Mesendoderm (in vitro differentiated cells): ENCODE results near the gene BRCC3.

Source experiments
- DNase-seq: peaks from one replicate; pipeline ENCODE4 v3.0.0; 2013
- H2AK5ac ChIP-seq: 2 replicates; pipeline ENCODE4 v1.6.1; 2013; ENCODE audit warnings: low read length, inconsistent platforms
- H2BK120ac ChIP-seq: 2 replicates; pipeline ENCODE4 v1.6.1; 2013; ENCODE audit warnings: low read depth, mild to moderate bottlenecking, low read length, moderate library complexity, mixed read lengths
- H2BK15ac ChIP-seq: replicated peaks from 2 replicates; pipeline ENCODE4 v1.6.1; 2013; ENCODE audit warnings: low read depth, mild to moderate bottlenecking, moderate library complexity
- H2BK5ac ChIP-seq: 2 replicates; pipeline ENCODE4 v1.6.1; 2013; ENCODE audit warnings: low read length, inconsistent platforms
- H3K18ac ChIP-seq: 2 replicates; pipeline ENCODE4 v1.6.1; 2013; ENCODE audit warnings: mild to moderate bottlenecking, low read length, mixed read lengths
- H3K23ac ChIP-seq: one replicate; pipeline ENCODE4 v1.6.1; 2013; ENCODE audit warnings: low read length
- H3K27ac ChIP-seq: 2 replicates; pipeline ENCODE4 v1.5.1; 2013; ENCODE audit warnings: low read depth, mild to moderate bottlenecking, inconsistent platforms, low read length, moderate library complexity
- H3K27me3 ChIP-seq: 2 replicates; pipeline ENCODE4 v1.6.1; 2013; ENCODE audit warnings: low read length, control low read depth, mild to moderate bottlenecking, inconsistent platforms; ENCODE audit not compliant: insufficient read depth, poor library complexity
- H3K36me3 ChIP-seq: 2 replicates; pipeline ENCODE4 v1.6.1; 2013; ENCODE audit warnings: low read length, inconsistent platforms; ENCODE audit not compliant: control insufficient read depth, insufficient read depth
- H3K4ac ChIP-seq: one replicate; pipeline ENCODE4 v1.6.1; 2013; ENCODE audit warnings: low read depth, mild to moderate bottlenecking, low read length, moderate library complexity
- H3K4me1 ChIP-seq: 2 replicates; pipeline ENCODE4 v1.6.1; 2013; ENCODE audit warnings: low read depth, low read length, inconsistent platforms; ENCODE audit not compliant: control insufficient read depth
- H3K4me2 ChIP-seq: 2 replicates; pipeline ENCODE4 v1.6.1; 2013; ENCODE audit warnings: low read length
- H3K4me3 ChIP-seq: 2 replicates; pipeline ENCODE4 v1.5.1; 2013; ENCODE audit warnings: mild to moderate bottlenecking, low read length
- H3K56ac ChIP-seq: one replicate; pipeline ENCODE4 v1.6.1; 2013; ENCODE audit warnings: low read length
- H3K79me1 ChIP-seq: 2 replicates; pipeline ENCODE4 v1.6.1; 2013; ENCODE audit warnings: low read length, inconsistent platforms
- H3K79me2 ChIP-seq: 2 replicates; pipeline ENCODE4 v1.6.1; 2013; ENCODE audit warnings: mild to moderate bottlenecking, low read length; ENCODE audit not compliant: control insufficient read depth, insufficient read depth
- H3K9ac ChIP-seq: 2 replicates; pipeline ENCODE4 v1.6.1; 2013; ENCODE audit warnings: low read length, inconsistent platforms
- H4K5ac ChIP-seq: one replicate; pipeline ENCODE4 v1.6.1; 2013; ENCODE audit warnings: low read length
- H4K8ac ChIP-seq: one replicate; pipeline ENCODE4 v1.6.1; 2013; ENCODE audit warnings: low read depth, mild to moderate bottlenecking, control low read depth, low read length, moderate library complexity
- WGBS: extraction: QIAGEN DNeasy Blood & Tissue Kit; methylation state at CpG from one replicate; pipeline ENCODE4 v1.1.7; 2013; ENCODE audit warnings: low lambda C conversion rate, missing lambda C conversion rate; ENCODE audit not compliant: insufficient coverage; ENCODE audit errors: extremely low coverage; 5-methylcytosine and 5-hydroxymethylcytosine counted together

BRCC3 gene

DNA sequence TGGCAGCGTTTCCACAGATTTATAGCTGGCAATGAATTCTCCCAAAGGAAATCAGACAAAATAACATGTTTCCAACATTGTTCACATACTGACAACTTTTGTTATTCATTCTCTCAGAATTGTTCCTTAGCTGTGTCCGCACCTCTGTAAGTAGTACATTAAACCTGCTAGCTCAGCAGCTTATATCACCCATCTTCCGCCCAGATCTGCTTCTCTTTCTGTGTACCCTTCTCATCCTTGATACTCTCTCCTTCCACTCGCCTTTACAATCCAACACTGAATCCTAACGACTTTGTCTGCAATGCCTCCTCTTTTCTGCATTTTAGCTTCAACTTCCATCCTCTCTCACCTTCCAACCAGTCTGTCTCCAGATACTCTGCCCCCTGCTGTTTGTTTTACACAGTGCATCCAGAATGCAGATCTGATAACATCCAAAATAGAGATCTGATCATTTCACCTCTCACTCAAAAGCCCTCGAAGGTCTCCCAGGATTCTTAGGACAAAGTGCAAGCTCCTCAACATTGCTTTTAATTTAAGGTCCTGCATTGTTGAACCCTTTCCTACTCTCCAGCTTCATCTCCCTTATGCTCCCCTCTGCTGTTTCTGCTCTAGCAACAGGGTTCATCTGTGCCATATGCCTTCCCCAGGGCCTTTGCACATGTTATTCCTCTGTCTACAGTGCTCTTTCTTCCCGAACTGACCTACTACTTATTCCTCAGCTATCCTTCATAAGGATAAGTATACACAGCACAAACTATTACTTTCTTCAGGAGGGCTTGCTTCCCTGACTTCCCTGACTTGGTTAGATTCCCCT, 77.6 kb downstream of the BRCC3 start:
- no peaks in the 10 kb centered on the region for H3K4me1 ChIP-seq
- WGBS: no CpG with 5 or more reads among the region's 7 CpGs
- H3K36me3 ChIP-seq: no peaks in the 10 kb centered on the region
- no peak overlapping the region for H2BK15ac ChIP-seq
- no peak overlapping the region for H4K8ac ChIP-seq
- no peak overlapping the region for H3K9ac ChIP-seq
- no peaks in the 10 kb centered on the region for H3K79me1 ChIP-seq
- H3K27ac ChIP-seq: no peak overlapping the region
- no peak overlapping the region for H3K4me2 ChIP-seq
- H2BK5ac ChIP-seq: no peak overlapping the region
- no peak overlapping the region for H4K5ac ChIP-seq
- H3K4me3 ChIP-seq: no peak overlapping the region
- H3K27me3 ChIP-seq: no peaks in the 10 kb centered on the region
- DNase-seq: peak; percentile 34
- no peak overlapping the region for H3K18ac ChIP-seq
- H3K56ac ChIP-seq: no peak overlapping the region
- no peaks in the 10 kb centered on the region for H3K79me2 ChIP-seq
- H2AK5ac ChIP-seq: no peak overlapping the region
- no peak overlapping the region for H3K23ac ChIP-seq
- H2BK120ac ChIP-seq: no peak overlapping the region
- H3K4ac ChIP-seq: no peak overlapping the region

DNA sequence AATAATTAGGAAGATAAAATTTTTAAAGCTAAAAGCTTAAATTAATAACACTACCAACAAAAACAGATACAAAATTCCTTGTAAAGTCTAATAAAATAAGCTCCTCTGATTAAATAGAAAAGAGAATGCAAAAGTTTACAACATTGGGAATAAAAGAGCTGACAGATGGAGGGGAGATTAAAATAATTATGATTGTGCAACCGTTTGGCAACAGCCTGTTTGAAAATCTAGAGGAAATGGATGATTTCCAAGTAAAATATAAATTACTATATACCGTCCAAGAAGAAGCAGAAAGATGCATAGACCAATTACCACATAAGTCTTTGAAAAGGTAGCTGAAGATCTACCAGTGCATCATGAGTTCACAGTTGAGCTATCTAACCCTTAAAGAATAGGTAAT, 98.6 kb downstream of the BRCC3 start:
- no peak overlapping the region for H2BK15ac ChIP-seq
- H4K5ac ChIP-seq: no peak overlapping the region
- H3K4ac ChIP-seq: no peak overlapping the region
- H3K79me1 ChIP-seq: no peaks in the 10 kb centered on the region
- no peak overlapping the region for H3K27ac ChIP-seq
- no peak overlapping the region for H3K56ac ChIP-seq
- H3K18ac ChIP-seq: no peak overlapping the region
- no peak overlapping the region for H3K23ac ChIP-seq
- H2BK120ac ChIP-seq: no peak overlapping the region
- no peak for DNase-seq
- no peak overlapping the region for H4K8ac ChIP-seq
- H2BK5ac ChIP-seq: no peak overlapping the region
- H3K4me1 ChIP-seq: no peaks in the 10 kb centered on the region
- WGBS: no CpG with 5 or more reads among the region's 2 CpGs
- no peak overlapping the region for H3K4me2 ChIP-seq
- no peak overlapping the region for H3K4me3 ChIP-seq
- no peaks in the 10 kb centered on the region for H3K79me2 ChIP-seq
- no peaks in the 10 kb centered on the region for H3K27me3 ChIP-seq
- H3K36me3 ChIP-seq: no peaks in the 10 kb centered on the region
- no peak overlapping the region for H2AK5ac ChIP-seq
- H3K9ac ChIP-seq: no peak overlapping the region
